ENCODE results near the gene LASP1. TPM values are rescaled to one million over a fixed set of nuclear protein-coding genes. Genes with fewer than 3 reads are reported as not detected.

LASP1 gene
- total and polyA plus RNA-seq, 2 donors (not counting 3 experiments of a cell fraction or from before 2014, with no cell fraction given) = 214 to 242 TPM

GRCh38 chr17:38893607-38894006 is 23.7 kb downstream of the LASP1 start:
- no peak overlapping the region for H3K4me2 ChIP-seq (ENCODE audit: insufficient read depth, low read length)
- H3K27me3 ChIP-seq (ENCODE audit: control insufficient read depth in 2 of 2, insufficient read depth in 2 of 2, low read length in 2 of 2) = no peaks in the 10 kb centered on the region
- no peak overlapping the region for H2AFZ ChIP-seq (ENCODE audit: low read depth, low read length)
- H4K20me1 ChIP-seq (replicated peaks; ENCODE audit: control insufficient read depth, extremely low read depth, insufficient read depth, low read length) = no peaks in the 10 kb centered on the region
- FAIRE-seq = peak; percentile 49
- peaks cover 16% of the 10 kb centered on the region for H3K79me2 ChIP-seq (ENCODE audit: control insufficient read depth, insufficient read depth, low read length)
- ChIA-PET CTCF (interaction anchor here (0.8 to 1.9 kb wide), 8 partner anchors 8 to 260 kb away, joined by 3 to 7 read pairs (median 5); partner anchors contain the start of gene LASP1), POLR2A (interaction anchor here (0.8 kb wide), 1 partner anchor 24 kb away, joined by 3 read pairs; the partner anchor contains the start of gene LASP1)
- no TSS peak for BruUV-seq (replicated peaks)
- TF ChIP-seq, protein P1, sequence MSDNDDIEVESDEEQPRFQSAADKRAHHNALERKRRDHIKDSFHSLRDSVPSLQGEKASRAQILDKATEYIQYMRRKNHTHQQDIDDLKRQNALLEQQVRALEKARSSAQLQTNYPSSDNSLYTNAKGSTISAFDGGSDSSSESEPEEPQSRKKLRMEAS (IDR thresholded peaks at IDR 0.05; ENCODE audit: insufficient read depth, insufficient read length) = no peak
- TF ChIP-seq EZH2 (IDR thresholded peaks at IDR 0.05; ENCODE audit: borderline replicate concordance, low read depth, low read length, severe bottlenecking) (no peak), POLR2AphosphoS5 (IDR thresholded peaks at IDR 0.05; ENCODE audit: insufficient read depth, low read depth, low read length) (no peak), GATA2 (IDR thresholded peaks at IDR 0.05; ENCODE audit: insufficient read depth, insufficient read length, low read depth, low read length) (no peak), POLR2A (IDR thresholded peaks at IDR 0.05; ENCODE audit: low read depth, low read length) (no peak), JUN (IDR thresholded peaks at IDR 0.05; ENCODE audit: borderline replicate concordance, insufficient read depth, insufficient read length, low read depth) (no peak), MYC (IDR thresholded peaks at IDR 0.05; ENCODE audit: low read depth, low read length) (no peak), FOS (IDR thresholded peaks at IDR 0.05; ENCODE audit: borderline replicate concordance, insufficient read depth, low read length) (no peak)
- TF ChIP-seq, protein P2, sequence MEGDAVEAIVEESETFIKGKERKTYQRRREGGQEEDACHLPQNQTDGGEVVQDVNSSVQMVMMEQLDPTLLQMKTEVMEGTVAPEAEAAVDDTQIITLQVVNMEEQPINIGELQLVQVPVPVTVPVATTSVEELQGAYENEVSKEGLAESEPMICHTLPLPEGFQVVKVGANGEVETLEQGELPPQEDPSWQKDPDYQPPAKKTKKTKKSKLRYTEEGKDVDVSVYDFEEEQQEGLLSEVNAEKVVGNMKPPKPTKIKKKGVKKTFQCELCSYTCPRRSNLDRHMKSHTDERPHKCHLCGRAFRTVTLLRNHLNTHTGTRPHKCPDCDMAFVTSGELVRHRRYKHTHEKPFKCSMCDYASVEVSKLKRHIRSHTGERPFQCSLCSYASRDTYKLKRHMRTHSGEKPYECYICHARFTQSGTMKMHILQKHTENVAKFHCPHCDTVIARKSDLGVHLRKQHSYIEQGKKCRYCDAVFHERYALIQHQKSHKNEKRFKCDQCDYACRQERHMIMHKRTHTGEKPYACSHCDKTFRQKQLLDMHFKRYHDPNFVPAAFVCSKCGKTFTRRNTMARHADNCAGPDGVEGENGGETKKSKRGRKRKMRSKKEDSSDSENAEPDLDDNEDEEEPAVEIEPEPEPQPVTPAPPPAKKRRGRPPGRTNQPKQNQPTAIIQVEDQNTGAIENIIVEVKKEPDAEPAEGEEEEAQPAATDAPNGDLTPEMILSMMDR (IDR thresholded peaks at IDR 0.05; ENCODE audit: extremely low read depth in 1 of 2, insufficient read depth in 1 of 2, low read depth in 1 of 2, low read length in 2 of 2) = no peak
- intact Hi-C loops (cut with micrococcal nuclease) (no loop called here), dilution Hi-C loops (cut with MboI; ENCODE audit: extremely low pct_ligation_motif_present, low sequenced_read_pairs) (no loop called here)
- H3K36me3 ChIP-seq (ENCODE audit: control insufficient read depth in 2 of 2, extremely low read depth in 1 of 2, insufficient read depth in 2 of 2, low read length in 2 of 2) = peaks cover 6 to 35% of the 10 kb centered on the region in 2 experiments
- peaks cover 41% of the 10 kb centered on the region for H3K4me1 ChIP-seq (ENCODE audit: control insufficient read depth, extremely low read depth, insufficient read depth, low read length)
- H3K9ac ChIP-seq (replicated peaks; ENCODE audit: extremely low read depth, insufficient read depth, low read length) = no peak overlapping the region
- H3K9me1 ChIP-seq (replicated peaks; ENCODE audit: control insufficient read depth, extremely low read depth, insufficient read depth, low read length) = no peaks in the 10 kb centered on the region
- H3K9me3 ChIP-seq (replicated peaks; ENCODE audit: control insufficient read depth, insufficient read depth, low read length) = no peaks in the 10 kb centered on the region
- DNase-seq (ENCODE audit: low read depth, low spot score) = peak; percentile 24
- peak overlapping the region; percentile 2 for H3K27ac ChIP-seq (ENCODE audit: insufficient read depth, low read depth, low read length)
- H3K4me3 ChIP-seq (replicated peaks in 1 of 3; ENCODE audit: insufficient read depth in 1 of 3, low read depth in 1 of 3, low read length in 3 of 3) = no peak overlapping the region
